ENCODE data around the gene KCNC4. TPM values are rescaled to one million over a fixed set of nuclear protein-coding genes. Genes with fewer than 3 reads are reported as not detected.

The KCNC4 gene
- total and polyA plus RNA-seq, 7 donors = 0.60 to 6.4 (median 2.1) TPM

- WGBS, 2 donors = 41 to 52% methylated on average over 2 of the region's 2 CpGs
- intact Hi-C loops (cut with DNase I) = no loop called here
- H3K27me3 ChIP-seq = no peaks in the 10 kb centered on the region
- H3K9me3 ChIP-seq = no peaks in the 10 kb centered on the region
- H3K4me1 ChIP-seq = no peaks in the 10 kb centered on the region
- TF ChIP-seq POLR2A (IDR thresholded peaks at IDR 0.05) = no peak
- TF ChIP-seq POLR2AphosphoS5 (IDR thresholded peaks at IDR 0.05) = no peak
- no peak for TF ChIP-seq CTCF (IDR thresholded peaks at IDR 0.05)
- no peak for TF ChIP-seq EP300 (IDR thresholded peaks at IDR 0.05)
- DNase-seq = no peak
- no peaks in the 10 kb centered on the region for H3K36me3 ChIP-seq
- no peak overlapping the region for H3K4me3 ChIP-seq
- no peak overlapping the region for H3K27ac ChIP-seq
Observed at GRCh38 chr1:110200190-110200589, 9.9 kb upstream of the KCNC4 start.

GRCh38 chr1:110200666-110201065, 9.4 kb upstream of the KCNC4 start:
- intact Hi-C loops (cut with DNase I) = no loop called here
- Histone ChIP-seq H3K9me3 (no peaks in the 10 kb centered on the region), H3K4me1 (no peaks in the 10 kb centered on the region), H3K27me3 (no peaks in the 10 kb centered on the region), H3K4me3 (no peak overlapping the region), H3K27ac (no peak overlapping the region), H3K36me3 (no peaks in the 10 kb centered on the region)
- TF ChIP-seq EP300 (IDR thresholded peaks at IDR 0.05) = no peak
- TF ChIP-seq POLR2AphosphoS5 (IDR thresholded peaks at IDR 0.05) = no peak
- TF ChIP-seq POLR2A (IDR thresholded peaks at IDR 0.05) = no peak
- no peak for TF ChIP-seq CTCF (IDR thresholded peaks at IDR 0.05)
- DNase-seq = no peak
- WGBS, 2 donors = 82 to 85% methylated on average over 14 of the region's 14 CpGs

- Histone ChIP-seq H3K27ac (no peak overlapping the region), H3K36me3 (no peaks in the 10 kb centered on the region), H3K27me3 (no peaks in the 10 kb centered on the region), H3K9me3 (no peaks in the 10 kb centered on the region), H3K4me3 (no peak overlapping the region), H3K4me1 (no peaks in the 10 kb centered on the region)
- intact Hi-C loops (cut with DNase I) = no loop called here
- WGBS, 2 donors = 89 to 92% methylated on average over 10 of the region's 10 CpGs
- no peak for TF ChIP-seq POLR2A (IDR thresholded peaks at IDR 0.05)
- no peak for TF ChIP-seq CTCF (IDR thresholded peaks at IDR 0.05)
- no peak for TF ChIP-seq EP300 (IDR thresholded peaks at IDR 0.05)
- no peak for TF ChIP-seq POLR2AphosphoS5 (IDR thresholded peaks at IDR 0.05)
- DNase-seq = no peak
Observed at GRCh38 chr1:110201157-110201825, 8.8 kb upstream of the KCNC4 start.

GRCh38 chr1:110203021-110203661, 7.0 kb upstream of the KCNC4 start:
- no peaks in the 10 kb centered on the region for H3K27me3 ChIP-seq
- H3K27ac ChIP-seq = no peak overlapping the region
- intact Hi-C loops (cut with DNase I) = loop anchor here (1.0 kb wide), 2 partner anchors 109 to 257 kb away; no protein-coding TSS in a partner anchor
- no peak overlapping the region for H3K4me3 ChIP-seq
- 6 to 27% methylated on average over 6 of the region's 6 CpGs for WGBS, 2 donors
- H3K4me1 ChIP-seq = no peaks in the 10 kb centered on the region
- TF ChIP-seq EP300 (IDR thresholded peaks at IDR 0.05) (no peak), POLR2AphosphoS5 (IDR thresholded peaks at IDR 0.05) (no peak), CTCF (IDR thresholded peaks at IDR 0.05) (peak; percentile 74 to 90 (median 82)), POLR2A (IDR thresholded peaks at IDR 0.05) (no peak)
- no peaks in the 10 kb centered on the region for H3K9me3 ChIP-seq
- DNase-seq = no peak
- no peaks in the 10 kb centered on the region for H3K36me3 ChIP-seq
